ENCODE data around the gene AFAP1L2. TPM values are rescaled to one million over a fixed set of nuclear protein-coding genes. Genes with fewer than 3 reads are reported as not detected.

The AFAP1L2 gene
- total RNA-seq, 4 donors from 2014 or later = 20.5 to 29.5 (median 23.9) TPM

DNA sequence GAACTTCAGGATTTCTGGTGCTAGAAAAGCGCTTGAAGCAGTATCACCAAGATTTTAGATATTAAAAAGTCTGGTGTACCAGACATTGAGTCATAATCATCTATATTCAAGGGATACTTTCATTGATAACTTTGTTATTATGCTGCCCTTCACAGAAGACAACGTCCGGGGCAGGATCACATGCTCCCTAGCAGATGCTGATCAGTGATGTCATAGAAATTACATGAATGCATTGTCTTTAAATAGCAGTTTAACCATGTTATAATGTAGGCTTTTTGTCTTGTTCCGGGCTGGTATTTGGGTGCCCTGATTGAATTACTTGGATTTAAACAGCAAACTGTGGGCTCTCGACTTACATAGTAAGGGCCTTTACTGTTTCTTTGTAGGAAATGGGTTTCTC, 111.2 kb downstream of the AFAP1L2 start:
- 80 to 81% methylated on average over 5 of the region's 5 CpGs for WGBS, 2 donors (ENCODE audit: low coverage in 1 of 2)
- no peak for ATAC-seq
- H3K4me3 ChIP-seq = no peak overlapping the region
- no peak overlapping the region for H3K27ac ChIP-seq
- no peaks in the 10 kb centered on the region for H3K4me1 ChIP-seq
- peaks cover 0 to 45% of the 10 kb centered on the region in 2 donors for H3K36me3 ChIP-seq
- TF ChIP-seq EP300 (IDR thresholded peaks at IDR 0.05) (no peak), POLR2AphosphoS5 (IDR thresholded peaks at IDR 0.05) (no peak), POLR2A (IDR thresholded peaks at IDR 0.05) (no peak)
- TF ChIP-seq, protein P1, sequence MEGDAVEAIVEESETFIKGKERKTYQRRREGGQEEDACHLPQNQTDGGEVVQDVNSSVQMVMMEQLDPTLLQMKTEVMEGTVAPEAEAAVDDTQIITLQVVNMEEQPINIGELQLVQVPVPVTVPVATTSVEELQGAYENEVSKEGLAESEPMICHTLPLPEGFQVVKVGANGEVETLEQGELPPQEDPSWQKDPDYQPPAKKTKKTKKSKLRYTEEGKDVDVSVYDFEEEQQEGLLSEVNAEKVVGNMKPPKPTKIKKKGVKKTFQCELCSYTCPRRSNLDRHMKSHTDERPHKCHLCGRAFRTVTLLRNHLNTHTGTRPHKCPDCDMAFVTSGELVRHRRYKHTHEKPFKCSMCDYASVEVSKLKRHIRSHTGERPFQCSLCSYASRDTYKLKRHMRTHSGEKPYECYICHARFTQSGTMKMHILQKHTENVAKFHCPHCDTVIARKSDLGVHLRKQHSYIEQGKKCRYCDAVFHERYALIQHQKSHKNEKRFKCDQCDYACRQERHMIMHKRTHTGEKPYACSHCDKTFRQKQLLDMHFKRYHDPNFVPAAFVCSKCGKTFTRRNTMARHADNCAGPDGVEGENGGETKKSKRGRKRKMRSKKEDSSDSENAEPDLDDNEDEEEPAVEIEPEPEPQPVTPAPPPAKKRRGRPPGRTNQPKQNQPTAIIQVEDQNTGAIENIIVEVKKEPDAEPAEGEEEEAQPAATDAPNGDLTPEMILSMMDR (IDR thresholded peaks at IDR 0.05) = no peak
- no peaks in the 10 kb centered on the region for H3K27me3 ChIP-seq
- H3K9me3 ChIP-seq = peaks cover 0 to 21% (median 2%) of the 10 kb centered on the region in 3 donors

DNA sequence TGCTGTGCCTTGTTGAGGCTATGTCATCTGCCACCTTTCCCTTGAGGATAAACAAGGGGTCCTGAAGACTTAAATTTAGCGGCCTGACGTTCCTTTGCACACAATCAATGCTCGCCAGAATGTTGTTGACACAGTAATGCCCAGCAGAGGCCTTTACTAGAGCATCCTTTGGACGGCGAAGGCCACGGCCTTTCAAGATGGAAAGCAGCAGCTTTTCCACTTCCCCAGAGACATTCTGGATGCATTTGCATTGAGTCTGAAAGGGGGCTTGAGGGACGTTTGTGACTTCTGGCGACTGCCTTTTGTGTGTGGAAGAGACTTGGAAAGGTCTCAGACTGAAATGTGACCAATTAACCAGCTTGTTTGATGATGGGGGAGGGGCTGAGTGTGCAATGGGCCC, 112.8 kb downstream of the AFAP1L2 start:
- no peak for TF ChIP-seq POLR2AphosphoS5 (IDR thresholded peaks at IDR 0.05)
- no peak for TF ChIP-seq POLR2A (IDR thresholded peaks at IDR 0.05)
- no peak for TF ChIP-seq EP300 (IDR thresholded peaks at IDR 0.05)
- TF ChIP-seq, protein P1 (IDR thresholded peaks at IDR 0.05) = no peak
- Histone ChIP-seq H3K4me3 (no peak overlapping the region), H3K27me3 (no peaks in the 10 kb centered on the region), H3K36me3 (peaks cover 0 to 29% of the 10 kb centered on the region in 2 donors), H3K27ac (no peak overlapping the region), H3K9me3 (peaks cover 0 to 17% (median 2%) of the 10 kb centered on the region in 3 donors), H3K4me1 (no peaks in the 10 kb centered on the region)
- 72 to 77% methylated on average over 2 to 5 of the region's 8 CpGs for WGBS, 2 donors (ENCODE audit: low coverage in 1 of 2)
- no peak for ATAC-seq

DNA sequence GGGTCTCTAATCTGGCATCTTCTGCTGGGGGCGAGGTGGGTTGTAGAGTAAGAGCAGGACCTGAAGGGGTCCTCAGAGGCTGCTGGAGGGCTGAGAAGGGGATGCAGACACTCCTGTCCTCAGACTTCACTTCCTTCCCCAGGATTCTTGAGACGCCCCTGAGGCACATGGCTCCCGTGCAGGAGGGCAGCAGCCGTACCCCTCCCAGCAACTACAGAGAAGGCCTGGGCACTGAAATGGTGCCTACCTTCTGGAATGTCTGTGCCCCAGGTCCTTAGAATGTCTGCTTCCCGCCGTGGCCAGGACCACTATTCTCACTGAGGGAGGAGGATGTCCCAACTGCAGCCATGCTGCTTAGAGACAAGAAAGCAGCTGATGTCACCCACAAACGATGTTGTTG, 113.2 kb downstream of the AFAP1L2 start:
- TF ChIP-seq, protein P1 (IDR thresholded peaks at IDR 0.05) = no peak
- TF ChIP-seq EP300 (IDR thresholded peaks at IDR 0.05) (no peak), POLR2AphosphoS5 (IDR thresholded peaks at IDR 0.05) (no peak), POLR2A (IDR thresholded peaks at IDR 0.05) (no peak)
- Histone ChIP-seq H3K9me3 (peaks cover 0 to 12% (median 2%) of the 10 kb centered on the region in 3 donors), H3K4me1 (no peaks in the 10 kb centered on the region), H3K4me3 (no peak overlapping the region), H3K36me3 (peaks cover 0 to 25% of the 10 kb centered on the region in 2 donors), H3K27ac (no peak overlapping the region), H3K27me3 (no peaks in the 10 kb centered on the region)
- no peak for ATAC-seq
- WGBS, 2 donors (ENCODE audit: low coverage in 1 of 2) = 90% methylated on average over 2 of the region's 7 CpGs; no CpG with 5 or more reads in 1 of the 2 donors

DNA sequence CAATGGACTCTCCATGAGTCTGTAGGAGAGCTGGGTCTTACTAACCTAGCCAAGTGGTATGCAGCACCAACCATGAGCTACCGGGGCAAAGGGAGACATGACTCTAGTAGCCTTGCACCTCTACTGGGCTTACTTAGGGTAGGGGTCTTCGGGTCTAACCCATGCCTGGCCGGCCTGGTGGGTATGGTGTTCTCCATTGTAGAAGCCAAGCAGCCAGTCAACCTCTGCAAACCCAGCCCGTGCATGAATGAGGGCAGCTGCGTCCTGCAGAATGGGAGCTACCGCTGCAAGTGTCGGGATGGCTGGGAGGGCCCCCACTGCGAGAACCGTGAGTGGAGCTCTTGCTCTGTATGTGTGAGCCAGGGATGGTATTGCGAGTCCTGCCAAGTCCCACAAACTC, 114.3 kb downstream of the AFAP1L2 start:
- no peak overlapping the region for H3K27ac ChIP-seq
- TF ChIP-seq EP300 (IDR thresholded peaks at IDR 0.05) (no peak), POLR2A (IDR thresholded peaks at IDR 0.05) (no peak), POLR2AphosphoS5 (IDR thresholded peaks at IDR 0.05) (no peak)
- TF ChIP-seq, protein P1 (IDR thresholded peaks at IDR 0.05) = no peak
- H3K4me3 ChIP-seq = no peak overlapping the region
- WGBS, 2 donors (ENCODE audit: low coverage in 1 of 2) = 71 to 90% methylated on average over 2 of the region's 10 CpGs
- no peak for ATAC-seq
- H3K4me1 ChIP-seq = no peaks in the 10 kb centered on the region
- H3K27me3 ChIP-seq = no peaks in the 10 kb centered on the region
- H3K36me3 ChIP-seq = peaks cover 0 to 14% of the 10 kb centered on the region in 2 donors
- peaks cover 0 to 2% (median 0%) of the 10 kb centered on the region in 3 donors for H3K9me3 ChIP-seq

DNA sequence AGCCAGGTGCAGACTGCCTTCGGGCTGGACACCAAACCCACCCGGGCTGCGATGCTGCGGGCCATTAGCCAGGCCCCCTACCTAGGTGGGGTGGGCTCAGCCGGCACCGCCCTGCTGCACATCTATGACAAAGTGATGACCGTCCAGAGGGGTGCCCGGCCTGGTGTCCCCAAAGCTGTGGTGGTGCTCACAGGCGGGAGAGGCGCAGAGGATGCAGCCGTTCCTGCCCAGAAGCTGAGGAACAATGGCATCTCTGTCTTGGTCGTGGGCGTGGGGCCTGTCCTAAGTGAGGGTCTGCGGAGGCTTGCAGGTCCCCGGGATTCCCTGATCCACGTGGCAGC, 115.2 kb downstream of the AFAP1L2 start:
- H3K4me1 ChIP-seq = no peaks in the 10 kb centered on the region
- WGBS, 2 donors (ENCODE audit: low coverage in 1 of 2) = no CpG with 5 or more reads among the region's 16 CpGs
- H3K36me3 ChIP-seq = peaks cover 0 to 12% of the 10 kb centered on the region in 2 donors
- H3K9me3 ChIP-seq = no peaks in the 10 kb centered on the region
- no peak for TF ChIP-seq POLR2AphosphoS5 (IDR thresholded peaks at IDR 0.05)
- no peak for TF ChIP-seq EP300 (IDR thresholded peaks at IDR 0.05)
- TF ChIP-seq, protein P1 (IDR thresholded peaks at IDR 0.05) = no peak
- no peak for TF ChIP-seq POLR2A (IDR thresholded peaks at IDR 0.05)
- H3K27me3 ChIP-seq = no peaks in the 10 kb centered on the region
- H3K4me3 ChIP-seq = no peak overlapping the region
- ATAC-seq = no peak
- no peak overlapping the region for H3K27ac ChIP-seq
